GM18507 (cell line): ENCODE measurements around the gene GJC2.
"Not testable (repeated sequence)": the region's sequence is repeated elsewhere in the genome, so short reads cannot be mapped to it uniquely, and the experiment has no call there.

Experiments
- DNase-seq: peaks from one replicate; pipeline ENCODE4 v3.0.0; 2011; ENCODE audit warnings: low read depth; ENCODE audit not compliant: insufficient read length; ENCODE audit errors: extremely low spot score
- FAIRE-seq: peaks from 2 replicates; lab custom pipeline; 2011; peaks lifted over from hg19 to GRCh38; lab: Jason Lieb, UNC

The GJC2 gene

GRCh38 chr1:228180271-228180958 is 30.7 kb downstream of the GJC2 start:
- DNase-seq, result no peak
- no peak for FAIRE-seq

GRCh38 chr1:228180959-228181644 is 31.4 kb downstream of the GJC2 start:
- no peak for FAIRE-seq
- DNase-seq, result no peak

- no peak for FAIRE-seq
- no peak for DNase-seq
These were observed 31.9 kb downstream of the GJC2 start for GRCh38 chr1:228181645-228182034.

GRCh38 chr1:228182296-228183030 is 32.7 kb downstream of the GJC2 start:
- DNase-seq, result no peak
- FAIRE-seq, result no peak

GRCh38 chr1:228184152-228184551 is 34.4 kb downstream of the GJC2 start:
- DNase-seq, result no peak
- FAIRE-seq, result no peak

GRCh38 chr1:228185641-228185965 is 35.9 kb downstream of the GJC2 start:
- DNase-seq (no peak), FAIRE-seq (no peak)

GRCh38 chr1:228188249-228188648 is 38.5 kb downstream of the GJC2 start:
- DNase-seq, FAIRE-seq: not testable (repeated sequence)

GRCh38 chr1:228190182-228190581 is 40.5 kb downstream of the GJC2 start:
- DNase-seq (no peak), FAIRE-seq (no peak)

GRCh38 chr1:228190778-228191177 is 41.0 kb downstream of the GJC2 start:
- no peak for FAIRE-seq
- DNase-seq, result no peak

- DNase-seq, result no peak
- FAIRE-seq, result no peak
These were observed 44.7 kb downstream of the GJC2 start for GRCh38 chr1:228194436-228194835.

GRCh38 chr1:228194921-228195812 is 45.4 kb downstream of the GJC2 start:
- no peak for DNase-seq
- no peak for FAIRE-seq

- no peak for DNase-seq
These were observed 47.9 kb downstream of the GJC2 start for GRCh38 chr1:228197555-228198147.

GRCh38 chr1:228198977-228199590 is 49.4 kb downstream of the GJC2 start:
- no peak for DNase-seq
- no peak for FAIRE-seq

More at GRCh38 chr1:228197555-228198147, 47.9 kb downstream of the GJC2 start:
- no peak for FAIRE-seq

- DNase-seq (no peak), FAIRE-seq (no peak)
These were observed 55.2 kb downstream of the GJC2 start for GRCh38 chr1:228204958-228205357.

- DNase-seq (no peak), FAIRE-seq (no peak)
These were observed 56.1 kb downstream of the GJC2 start for GRCh38 chr1:228205526-228206436.

GRCh38 chr1:228206582-228207351 is 57.0 kb downstream of the GJC2 start:
- no peak for FAIRE-seq

GRCh38 chr1:228207381-228207810 is 57.7 kb downstream of the GJC2 start:
- DNase-seq, result no peak

More at GRCh38 chr1:228206582-228207351, 57.0 kb downstream of the GJC2 start:
- no peak for DNase-seq

More at GRCh38 chr1:228207381-228207810, 57.7 kb downstream of the GJC2 start:
- no peak for FAIRE-seq
